ENCODE measurements around the gene RAP1A. TPM values are rescaled to one million over a fixed set of nuclear protein-coding genes. Genes with fewer than 3 reads are reported as not detected.

RAP1A gene
- polyA plus RNA-seq, 1 donor (not counting 4 experiments of a cell fraction or from before 2014, with no cell fraction given), result 70.3 TPM

DNA sequence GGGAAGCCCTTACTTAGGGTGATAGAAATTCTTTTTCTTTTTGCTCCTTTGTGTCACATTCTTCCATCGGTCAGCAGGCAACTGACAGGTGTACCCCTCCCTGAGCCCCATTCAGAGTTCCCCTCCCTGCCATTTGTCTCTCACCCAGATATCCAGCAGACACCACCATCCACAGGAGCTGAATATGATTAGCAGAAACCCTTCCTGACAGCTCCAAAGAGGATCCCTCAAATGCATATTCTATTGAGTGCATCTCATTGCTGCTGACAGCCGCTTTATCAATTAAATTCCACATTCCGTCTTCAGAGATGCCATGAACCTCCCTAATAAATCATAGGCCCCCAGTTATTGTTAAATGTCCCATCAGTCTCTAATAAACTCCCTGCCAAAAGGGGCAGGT is 130.0 kb downstream of the RAP1A start:
- Histone ChIP-seq H4K20me1 (ENCODE audit: control insufficient read depth, extremely low read depth, insufficient read depth, low read length) (no peaks in the 10 kb centered on the region), H3K9ac (ENCODE audit: control insufficient read depth, extremely low read depth, insufficient read depth, low read length) (no peak overlapping the region), H3K9me1 (ENCODE audit: control insufficient read depth, extremely low read depth, insufficient read depth, low read length) (no peaks in the 10 kb centered on the region), H3K36me3 (ENCODE audit: control insufficient read depth in 2 of 2, extremely low read depth in 1 of 2, insufficient read depth in 2 of 2, low read length in 2 of 2) (no peaks in the 10 kb centered on the region), H2AFZ (ENCODE audit: control insufficient read depth, low read length) (no peak overlapping the region), H3K9me3 (ENCODE audit: control insufficient read depth, low read depth, low read length) (no peaks in the 10 kb centered on the region), H3K4me2 (ENCODE audit: control insufficient read depth, extremely low read depth, insufficient read depth, low read depth, low read length) (no peak overlapping the region), H3K27ac (ENCODE audit: control insufficient read depth, insufficient read depth, low read length) (no peak overlapping the region), H3K4me1 (ENCODE audit: control insufficient read depth, extremely low read depth, insufficient read depth, low read length) (peaks cover 3% of the 10 kb centered on the region), H3K4me3 (ENCODE audit: control insufficient read depth in 2 of 3, extremely low read depth in 1 of 3, insufficient read depth in 2 of 3, low read depth in 1 of 3, low read length in 3 of 3) (no peak overlapping the region), H3K27me3 (ENCODE audit: control insufficient read depth, extremely low read depth, insufficient read depth, low read length) (no peaks in the 10 kb centered on the region), H3K79me2 (ENCODE audit: control insufficient read depth, insufficient read depth, low read length) (no peaks in the 10 kb centered on the region)
- FAIRE-seq (no peak), DNase-seq (ENCODE audit: low read depth, low spot score) (no peak)
- TF ChIP-seq EZH2 (IDR thresholded peaks at IDR 0.05; ENCODE audit: low read length), result no peak
- TF ChIP-seq, protein P1, sequence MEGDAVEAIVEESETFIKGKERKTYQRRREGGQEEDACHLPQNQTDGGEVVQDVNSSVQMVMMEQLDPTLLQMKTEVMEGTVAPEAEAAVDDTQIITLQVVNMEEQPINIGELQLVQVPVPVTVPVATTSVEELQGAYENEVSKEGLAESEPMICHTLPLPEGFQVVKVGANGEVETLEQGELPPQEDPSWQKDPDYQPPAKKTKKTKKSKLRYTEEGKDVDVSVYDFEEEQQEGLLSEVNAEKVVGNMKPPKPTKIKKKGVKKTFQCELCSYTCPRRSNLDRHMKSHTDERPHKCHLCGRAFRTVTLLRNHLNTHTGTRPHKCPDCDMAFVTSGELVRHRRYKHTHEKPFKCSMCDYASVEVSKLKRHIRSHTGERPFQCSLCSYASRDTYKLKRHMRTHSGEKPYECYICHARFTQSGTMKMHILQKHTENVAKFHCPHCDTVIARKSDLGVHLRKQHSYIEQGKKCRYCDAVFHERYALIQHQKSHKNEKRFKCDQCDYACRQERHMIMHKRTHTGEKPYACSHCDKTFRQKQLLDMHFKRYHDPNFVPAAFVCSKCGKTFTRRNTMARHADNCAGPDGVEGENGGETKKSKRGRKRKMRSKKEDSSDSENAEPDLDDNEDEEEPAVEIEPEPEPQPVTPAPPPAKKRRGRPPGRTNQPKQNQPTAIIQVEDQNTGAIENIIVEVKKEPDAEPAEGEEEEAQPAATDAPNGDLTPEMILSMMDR (optimal IDR thresholded peaks at IDR 0.05 in 1 of 3, IDR thresholded peaks at IDR 0.05 in 1 of 3, conservative IDR thresholded peaks at IDR 0.05 in 1 of 3; ENCODE audit: extremely low read depth in 1 of 3, insufficient read depth in 2 of 3, low read length in 3 of 3), result no peak
- dilution Hi-C loops (cut with MboI; ENCODE audit: extremely low pct_ligation_motif_present, low sequenced_read_pairs), result no loop called here

DNA sequence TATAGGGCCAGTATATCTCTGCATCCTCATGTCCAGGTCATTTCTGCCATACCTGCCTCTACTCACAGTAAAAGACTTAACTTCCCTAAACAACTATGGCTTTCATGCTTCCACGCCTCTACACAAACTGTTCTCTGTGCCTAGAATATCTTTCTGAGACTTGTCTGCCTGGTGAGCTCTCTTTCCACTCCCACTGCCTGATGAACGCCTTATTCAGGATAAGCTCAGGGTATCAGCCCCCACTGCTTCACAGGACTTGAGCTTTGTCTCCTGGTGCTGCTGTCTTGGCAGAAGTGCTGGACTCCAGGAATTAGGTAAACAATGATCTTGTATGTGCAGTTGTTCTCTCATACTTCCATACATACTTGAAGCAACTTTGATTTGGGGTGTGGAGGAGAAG is 131.3 kb downstream of the RAP1A start:
- H3K27me3 ChIP-seq (ENCODE audit: control insufficient read depth, extremely low read depth, insufficient read depth, low read length), result no peaks in the 10 kb centered on the region
- H3K36me3 ChIP-seq (ENCODE audit: control insufficient read depth in 2 of 2, extremely low read depth in 1 of 2, insufficient read depth in 2 of 2, low read length in 2 of 2), result no peaks in the 10 kb centered on the region
- H2AFZ ChIP-seq (ENCODE audit: control insufficient read depth, low read length), result no peak overlapping the region
- no peak overlapping the region for H3K9ac ChIP-seq (ENCODE audit: control insufficient read depth, extremely low read depth, insufficient read depth, low read length)
- H3K4me2 ChIP-seq (ENCODE audit: control insufficient read depth, extremely low read depth, insufficient read depth, low read depth, low read length), result no peak overlapping the region
- peaks cover 6% of the 10 kb centered on the region for H3K4me1 ChIP-seq (ENCODE audit: control insufficient read depth, extremely low read depth, insufficient read depth, low read length)
- DNase-seq (ENCODE audit: low read depth, low spot score) (no peak), FAIRE-seq (no peak)
- no peak overlapping the region for H3K4me3 ChIP-seq (ENCODE audit: control insufficient read depth in 2 of 3, extremely low read depth in 1 of 3, insufficient read depth in 2 of 3, low read depth in 1 of 3, low read length in 3 of 3)
- no peak overlapping the region for H3K27ac ChIP-seq (ENCODE audit: control insufficient read depth, insufficient read depth, low read length)
- no peaks in the 10 kb centered on the region for H4K20me1 ChIP-seq (ENCODE audit: control insufficient read depth, extremely low read depth, insufficient read depth, low read length)
- H3K79me2 ChIP-seq (ENCODE audit: control insufficient read depth, insufficient read depth, low read length), result no peaks in the 10 kb centered on the region
- no peaks in the 10 kb centered on the region for H3K9me1 ChIP-seq (ENCODE audit: control insufficient read depth, extremely low read depth, insufficient read depth, low read length)
- TF ChIP-seq EZH2 (IDR thresholded peaks at IDR 0.05; ENCODE audit: low read length), result no peak
- TF ChIP-seq, protein P1 (optimal IDR thresholded peaks at IDR 0.05 in 1 of 3, IDR thresholded peaks at IDR 0.05 in 1 of 3, conservative IDR thresholded peaks at IDR 0.05 in 1 of 3; ENCODE audit: extremely low read depth in 1 of 3, insufficient read depth in 2 of 3, low read length in 3 of 3), result no peak
- dilution Hi-C loops (cut with MboI; ENCODE audit: extremely low pct_ligation_motif_present, low sequenced_read_pairs), result no loop called here
- H3K9me3 ChIP-seq (ENCODE audit: control insufficient read depth, low read depth, low read length), result no peaks in the 10 kb centered on the region
